GM12878 (cell line): ENCODE measurements around the gene GCC1. TPM values are rescaled to one million over a fixed set of nuclear protein-coding genes. Genes with fewer than 3 reads are reported as not detected.

Experiments used
- ATAC-seq: fragments of 200-7000 bp; cut with Tn5 transposase; 3 replicates; pipeline ENCODE4 v1.9.1; 2020; ENCODE audit warnings: mild to moderate bottlenecking, moderate library complexity
- BruUV-seq: library from RNA; stranded (reverse); fragments of 400-500 nt; replicated peaks from 2 replicates; lab custom pipeline; 2021; lab: Mats Ljungman, UMichigan
- CTCF ChIA-PET: fragments of 300-600 bp; sonication (Branson Sonifier 250); formaldehyde crosslinking; extraction: SDS; loops from one replicate; lab custom pipeline; 2021; ENCODE audit warnings: inconsistent platforms; lab: Yijun Ruan, JAX
- POLR2A ChIA-PET: fragments of 350-600 bp; formaldehyde crosslinking; extraction: SDS; loops from one replicate; lab custom pipeline; 2021; ENCODE audit warnings: inconsistent platforms; lab: Charles Lee
- RAD21 ChIA-PET: fragments of 300-600 bp; sonication (Branson Sonifier 250); formaldehyde crosslinking; loops from one replicate; lab custom pipeline; 2023; ENCODE audit warnings: antibody characterized with exemption; ENCODE audit not compliant: unreplicated experiment; lab: Charles Lee
- SMC1A ChIA-PET: fragments of 300-600 bp; sonication (Branson Sonifier 250); formaldehyde crosslinking; loops from one replicate; lab custom pipeline; 2023; ENCODE audit not compliant: unreplicated experiment, uncharacterized antibody; lab: Charles Lee
- DNase-seq: peaks from one replicate; pipeline ENCODE4 v3.0.0-alpha.2; 2011; ENCODE audit warnings: low read depth, low spot score
- FAIRE-seq: peaks from 3 replicates; lab custom pipeline; 2011; peaks lifted over from hg19 to GRCh38; lab: Jason Lieb, UNC
- H2AFZ ChIP-seq: 2 replicates; pipeline ENCODE4 v1.6.0; 2011; ENCODE audit warnings: low read depth, low read length, control low read depth; ENCODE audit not compliant: control insufficient read depth
- H3K27ac ChIP-seq: 2 replicates; pipeline ENCODE4 v1.5.1; 2011; ENCODE audit warnings: control low read depth; ENCODE audit not compliant: control insufficient read depth, insufficient read depth
- H3K27me3 ChIP-seq, 2 experiments: replicated peaks in 1 of 2; 2 replicates each; pipeline versions ENCODE4 v1.6.0 to v1.6.1; 2011; ENCODE audit warnings: low read length in 1 of 2; ENCODE audit not compliant: control insufficient read depth in 2 of 2, insufficient read depth in 2 of 2
- H3K36me3 ChIP-seq, 2 experiments: 2 replicates each; pipeline ENCODE4 v1.5.1; 2011; ENCODE audit warnings: low read length in 1 of 2; ENCODE audit not compliant: control insufficient read depth in 2 of 2, insufficient read depth in 2 of 2
- H3K4me1 ChIP-seq: 2 replicates; pipeline ENCODE4 v1.6.1; 2011; ENCODE audit warnings: mild to moderate bottlenecking, low read length, moderate library complexity, mixed read lengths; ENCODE audit not compliant: control insufficient read depth, insufficient read depth
- H3K4me2 ChIP-seq: 2 replicates; pipeline ENCODE4 v1.6.0; 2011; ENCODE audit warnings: control low read depth; ENCODE audit not compliant: control insufficient read depth, insufficient read depth
- H3K4me3 ChIP-seq: fragments of 200-600 bp; sonication (generic); 2 replicates; pipeline ENCODE4 v1.5.1; 2016
- H3K79me2 ChIP-seq: 2 replicates; pipeline ENCODE4 v1.6.0; 2011; ENCODE audit warnings: low read length; ENCODE audit not compliant: control insufficient read depth, insufficient read depth
- H3K9ac ChIP-seq: 2 replicates; pipeline ENCODE4 v1.8.0; 2011; ENCODE audit warnings: low read length, control low read depth, mixed read lengths; ENCODE audit not compliant: control insufficient read depth, insufficient read depth
- H3K9me3 ChIP-seq: replicated peaks from 3 replicates; pipeline ENCODE4 v1.5.1; 2011; ENCODE audit warnings: mild to moderate bottlenecking, low read length; ENCODE audit not compliant: control insufficient read depth, insufficient read depth
- H4K20me1 ChIP-seq: 2 replicates; pipeline ENCODE4 v1.6.0; 2011; ENCODE audit not compliant: control insufficient read depth, insufficient read depth
- KDM1A ChIP-seq: fragments of 200-600 bp; sonication (generic); IDR thresholded peaks from 2 replicates; pipeline ENCODE4 v1.6.1; 2016; ENCODE audit warnings: borderline replicate concordance
- RAD21 ChIP-seq: IDR thresholded peaks from 2 replicates; pipeline ENCODE4 v1.6.1; 2011; ENCODE audit warnings: mild to moderate bottlenecking, low read depth, low read length, moderate library complexity; ENCODE audit not compliant: insufficient read depth
- SRF ChIP-seq, 2 experiments: IDR thresholded peaks; 2 replicates each; pipeline ENCODE4 v1.6.1; 2011; ENCODE audit warnings: low read depth in 2 of 2, low read length in 2 of 2, mild to moderate bottlenecking in 1 of 2, moderate library complexity in 1 of 2
- WGBS: methylation state at CpG from one replicate; pipeline ENCODE4 v1.1.6; 2016; ENCODE audit warnings: low lambda C conversion rate; ENCODE audit not compliant: insufficient replicate concordance, insufficient coverage; ENCODE audit errors: missing lambda C conversion rate; 5-methylcytosine and 5-hydroxymethylcytosine counted together
- in situ Hi-C: fragments of 300-500 bp; cut with MboI; formaldehyde crosslinking; loops from 9 replicates; pipeline ENCODE4 v1.14.3; 2018; ENCODE audit warnings: mixed read lengths
- intact Hi-C: fragments of 100-400 bp; cut with micrococcal nuclease; formaldehyde crosslinking; loops from one replicate; pipeline ENCODE4 v1.14.2; 2022; ENCODE audit not compliant: unreplicated experiment
- polyA plus RNA-seq, 11 experiments: library from polyadenylated mRNA; depleted of rRNA in 4 of 11; unstranded in 6 of 11; stranded (reverse) in 5 of 11; fragments of >200 nt; fragmentation: Nextera tagmentation in 4 of 11; fragmentation: Illumina TruSeq in 1 of 11; extraction: Ambion mirVana in 4 of 11; extraction: Trizol in 1 of 11; gene quantifications; 1 replicate in 1 of 11; 2 replicates in 10 of 11; pipeline versions ENCODE4 v1.2.1 to v1.2.3, GENCODE V29; 2011 to 2016; ENCODE audit warnings: inconsistent platforms in 2 of 11, missing spikeins in 2 of 11, low read depth in 1 of 11
- total RNA-seq, 4 experiments: library from RNA; depleted of rRNA in 3 of 4; stranded (reverse); fragments of >200 nt in 3 of 4; fragmentation: Illumina TruSeq in 1 of 4; extraction: Trizol in 1 of 4; gene quantifications; 2 replicates each; pipeline versions ENCODE4 v1.2.1 to v1.2.3, GENCODE V29; 2013 to 2021
- TF ChIP-seq, protein P1 (sequence below), 3 experiments: IDR thresholded peaks in 2 of 3; conservative IDR thresholded peaks in 1 of 3; 2 replicates each; pipeline ENCODE4 v1.5.1; 2011; ENCODE audit warnings: low read depth in 3 of 3, low read length in 3 of 3, mild to moderate bottlenecking in 3 of 3, control low read depth in 2 of 3, moderate library complexity in 2 of 3, inconsistent platforms in 1 of 3, mixed read lengths in 1 of 3; ENCODE audit not compliant: control insufficient read depth in 2 of 3, insufficient read depth in 1 of 3; ENCODE audit errors: extremely low read depth in 1 of 3

Gene GCC1
- total and polyA plus RNA-seq, 10 of the 15 experiments (the other 5 are each of a cell fraction or from before 2014, with no cell fraction given) = 1.8 to 17.2 (median 9.0) TPM

DNA sequence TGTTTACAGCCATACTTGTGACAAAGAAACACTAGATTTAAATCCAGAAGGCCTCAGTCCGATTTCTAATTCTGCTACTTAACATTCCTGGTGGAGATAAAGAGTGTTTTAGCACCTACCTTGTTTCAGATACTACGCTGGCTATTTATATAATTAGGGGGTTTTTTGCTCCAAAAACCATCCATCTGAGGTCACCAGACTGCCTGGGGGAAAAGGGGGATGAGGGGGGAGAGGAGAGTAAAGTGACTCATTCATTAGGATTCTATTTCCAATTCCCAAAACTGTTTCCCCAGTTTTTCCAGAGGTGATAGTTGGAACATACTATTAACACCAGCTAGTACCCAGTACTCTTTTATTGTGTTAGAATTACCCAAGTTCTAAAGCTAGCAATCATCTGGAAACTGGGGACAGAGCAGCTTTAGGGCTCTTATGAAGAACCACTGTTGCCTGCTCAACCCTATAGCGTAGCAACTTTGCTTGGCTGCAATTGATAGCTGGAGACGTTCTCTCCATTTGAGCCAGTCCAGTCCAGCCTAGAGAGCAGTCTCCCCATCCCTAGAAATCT, 6.6 kb downstream of the GCC1 start:
- no peak overlapping the region for H3K4me3 ChIP-seq
- RAD21 ChIA-PET = no interaction called here
- CTCF ChIA-PET = no interaction called here
- SMC1A ChIA-PET = no interaction called here
- peaks cover 4% of the 10 kb centered on the region for H3K79me2 ChIP-seq
- no peak for ATAC-seq
- POLR2A ChIA-PET = interaction anchor here (0.5 kb wide), 1 partner anchor 280 kb away, joined by 3 read pairs; no protein-coding TSS in a partner anchor
- no peak overlapping the region for H3K9ac ChIP-seq
- peaks cover 3 to 9% of the 10 kb centered on the region in 2 experiments; a peak in 3 of 4 replicates for H3K36me3 ChIP-seq
- no TSS peak for BruUV-seq
- no peaks in the 10 kb centered on the region; the same call in 1 of the 2 replicates for H4K20me1 ChIP-seq
- no peak overlapping the region for H3K4me2 ChIP-seq
- intact Hi-C loops (no loop called here), in situ Hi-C loops (no loop called here)
- WGBS = 95% methylated on average over 4 of the region's 4 CpGs
- TF ChIP-seq KDM1A = no peak
- TF ChIP-seq RAD21 = no peak
- TF ChIP-seq, protein P1, sequence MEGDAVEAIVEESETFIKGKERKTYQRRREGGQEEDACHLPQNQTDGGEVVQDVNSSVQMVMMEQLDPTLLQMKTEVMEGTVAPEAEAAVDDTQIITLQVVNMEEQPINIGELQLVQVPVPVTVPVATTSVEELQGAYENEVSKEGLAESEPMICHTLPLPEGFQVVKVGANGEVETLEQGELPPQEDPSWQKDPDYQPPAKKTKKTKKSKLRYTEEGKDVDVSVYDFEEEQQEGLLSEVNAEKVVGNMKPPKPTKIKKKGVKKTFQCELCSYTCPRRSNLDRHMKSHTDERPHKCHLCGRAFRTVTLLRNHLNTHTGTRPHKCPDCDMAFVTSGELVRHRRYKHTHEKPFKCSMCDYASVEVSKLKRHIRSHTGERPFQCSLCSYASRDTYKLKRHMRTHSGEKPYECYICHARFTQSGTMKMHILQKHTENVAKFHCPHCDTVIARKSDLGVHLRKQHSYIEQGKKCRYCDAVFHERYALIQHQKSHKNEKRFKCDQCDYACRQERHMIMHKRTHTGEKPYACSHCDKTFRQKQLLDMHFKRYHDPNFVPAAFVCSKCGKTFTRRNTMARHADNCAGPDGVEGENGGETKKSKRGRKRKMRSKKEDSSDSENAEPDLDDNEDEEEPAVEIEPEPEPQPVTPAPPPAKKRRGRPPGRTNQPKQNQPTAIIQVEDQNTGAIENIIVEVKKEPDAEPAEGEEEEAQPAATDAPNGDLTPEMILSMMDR (IDR thresholded peaks at IDR 0.05 in 2 of 3, conservative IDR thresholded peaks at IDR 0.05 in 1 of 3; ENCODE audit: control insufficient read depth in 2 of 3, extremely low read depth in 1 of 3, insufficient read depth in 1 of 3, low read depth in 3 of 3, low read length in 3 of 3) = no peak
- TF ChIP-seq SRF (IDR thresholded peaks at IDR 0.05; ENCODE audit: low read depth in 2 of 2, low read length in 2 of 2) = no peak
- H3K27me3 ChIP-seq = no peaks in the 10 kb centered on the region
- no peak for FAIRE-seq
- H3K9me3 ChIP-seq = no peaks in the 10 kb centered on the region
- no peak overlapping the region for H3K27ac ChIP-seq
- no peak for DNase-seq
- H3K4me1 ChIP-seq = peaks cover 1% of the 10 kb centered on the region
- no peak overlapping the region for H2AFZ ChIP-seq
